Keratinocyte (primary cell): Measurements from ENCODE around the gene GAP43.

Source experiments
- CTCF ChIP-seq, 3 experiments: IDR thresholded peaks in 1 of 3; conservative IDR thresholded peaks in 1 of 3; optimal IDR thresholded peaks in 1 of 3; 2 replicates in 2 of 3; 3 replicates in 1 of 3; pipeline versions ENCODE3 to v1.5.1; 2011; ENCODE audit warnings: low read length in 3 of 3, mild to moderate bottlenecking in 3 of 3, moderate library complexity in 2 of 3, control low read depth in 1 of 3, inconsistent platforms in 1 of 3; ENCODE audit not compliant: insufficient read depth in 2 of 3; ENCODE audit errors: extremely low read depth in 1 of 3
- EZH2 ChIP-seq: IDR thresholded peaks from one replicate; pipeline ENCODE4 v1.6.1; 2012; ENCODE audit warnings: inconsistent platforms, mild to moderate bottlenecking, low read length, moderate library complexity

GRCh38 chr3:115651087-115651486 is 27.8 kb downstream of the GAP43 start:
- TF ChIP-seq CTCF (optimal IDR thresholded peaks at IDR 0.05 in 1 of 3, IDR thresholded peaks at IDR 0.05 in 1 of 3, conservative IDR thresholded peaks at IDR 0.05 in 1 of 3; ENCODE audit: extremely low read depth in 1 of 3, insufficient read depth in 2 of 3, low read length in 3 of 3) (no peak), EZH2 (no peak)
